Lung (tissue), 16 donors: ENCODE results near the gene OR1J4. TPM values are rescaled to one million over a fixed set of nuclear protein-coding genes. Genes with fewer than 3 reads are reported as not detected.

Source experiments
- ATAC-seq: fragments of 200-7000 bp; cut with Tn5 transposase; one replicate; pipeline ENCODE4 v1.9.1; 2020; ENCODE audit warnings: moderate number of reproducible peaks; ENCODE audit not compliant: insufficient read depth, low FRiP score
- DNase-seq, 3 donors: peaks; one replicate each; pipeline ENCODE4 v3.0.0-alpha.2; 2013 to 2017
- H3K27ac ChIP-seq, 2 donors: one replicate each; pipeline ENCODE4 v1.5.1; 2013; ENCODE audit warnings: mild to moderate bottlenecking in 2 of 2, moderate library complexity in 2 of 2, control low read depth in 1 of 2, inconsistent platforms in 1 of 2, low read depth in 1 of 2, low read length in 1 of 2
- H3K27me3 ChIP-seq, 3 donors: one replicate each; pipeline ENCODE4 v1.5.1; 2013; ENCODE audit warnings: low read length in 2 of 3; ENCODE audit not compliant: control insufficient read depth in 3 of 3, insufficient read depth in 3 of 3
- H3K36me3 ChIP-seq, 4 donors: one replicate each; pipeline ENCODE4 v1.5.1; 2013; ENCODE audit warnings: low read length in 4 of 4, mild to moderate bottlenecking in 1 of 4, moderate library complexity in 1 of 4; ENCODE audit not compliant: control insufficient read depth in 4 of 4, insufficient read depth in 4 of 4
- H3K4me1 ChIP-seq, 5 donors: one replicate each; pipeline ENCODE4 v1.5.1; 2013; ENCODE audit warnings: low read length in 5 of 5, mild to moderate bottlenecking in 2 of 5, moderate library complexity in 1 of 5; ENCODE audit not compliant: control insufficient read depth in 5 of 5, insufficient read depth in 5 of 5
- H3K4me3 ChIP-seq: one replicate; pipeline ENCODE4 v1.5.1; 2013; ENCODE audit warnings: mild to moderate bottlenecking, control low read depth, moderate library complexity
- H3K9ac ChIP-seq, 2 donors: one replicate each; pipeline ENCODE4 v1.5.1; 2013; ENCODE audit warnings: low read length in 2 of 2, control low read depth in 1 of 2; ENCODE audit not compliant: insufficient read depth in 1 of 2
- H3K9me3 ChIP-seq, 4 donors: one replicate each; pipeline ENCODE4 v1.5.1; 2013; ENCODE audit warnings: low read length in 3 of 4, mild to moderate bottlenecking in 1 of 4, moderate library complexity in 1 of 4; ENCODE audit not compliant: control insufficient read depth in 4 of 4, insufficient read depth in 3 of 4
- WGBS, 2 donors: extraction: QIAGEN DNeasy Blood & Tissue Kit; methylation state at CpG; one replicate each; pipeline ENCODE4 v1.1.7; 2013; 5-methylcytosine and 5-hydroxymethylcytosine counted together
- long read RNA-seq, 5 donors: transcript quantifications; one replicate each; lab custom pipeline, GENCODE V29; 2026
- polyA plus RNA-seq, 2 donors: library from polyadenylated mRNA; stranded (reverse); fragments of 200-250 nt; gene quantifications; one replicate each; pipeline ENCODE4 v1.2.1, GENCODE V29; 2013
- total RNA-seq, 2 donors: library from RNA; depleted of rRNA in 1 of 2; stranded (reverse); fragments of >200 nt in 1 of 2; gene quantifications; one replicate each; pipeline ENCODE4 v1.2.1, GENCODE V29; 2014 to 2021
- TF ChIP-seq, protein P1 (sequence below): IDR thresholded peaks from 2 replicates; pipeline ENCODE4 v1.5.1; 2012; ENCODE audit warnings: mild to moderate bottlenecking; ENCODE audit errors: control extremely low read depth, extremely low read depth
- donor health status: control.
- donor health status: control.
- donor health status: Bipolar disorder and iron deficiency.
- donor health status: healthy.
- donor health status: DM: yes; HTN: yes; CAD: no.

OR1J4 gene, protein sequence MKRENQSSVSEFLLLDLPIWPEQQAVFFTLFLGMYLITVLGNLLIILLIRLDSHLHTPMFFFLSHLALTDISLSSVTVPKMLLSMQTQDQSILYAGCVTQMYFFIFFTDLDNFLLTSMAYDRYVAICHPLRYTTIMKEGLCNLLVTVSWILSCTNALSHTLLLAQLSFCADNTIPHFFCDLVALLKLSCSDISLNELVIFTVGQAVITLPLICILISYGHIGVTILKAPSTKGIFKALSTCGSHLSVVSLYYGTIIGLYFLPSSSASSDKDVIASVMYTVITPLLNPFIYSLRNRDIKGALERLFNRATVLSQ
- total RNA-seq: not detected
- polyA plus RNA-seq: not detected
- long read RNA-seq, donor 1: 0 reads
- long read RNA-seq, donor 2: 0 reads
- long read RNA-seq, donor 3: 0 reads
- long read RNA-seq, donor 4: 0 reads
- long read RNA-seq, donor 5: 0 reads

DNA sequence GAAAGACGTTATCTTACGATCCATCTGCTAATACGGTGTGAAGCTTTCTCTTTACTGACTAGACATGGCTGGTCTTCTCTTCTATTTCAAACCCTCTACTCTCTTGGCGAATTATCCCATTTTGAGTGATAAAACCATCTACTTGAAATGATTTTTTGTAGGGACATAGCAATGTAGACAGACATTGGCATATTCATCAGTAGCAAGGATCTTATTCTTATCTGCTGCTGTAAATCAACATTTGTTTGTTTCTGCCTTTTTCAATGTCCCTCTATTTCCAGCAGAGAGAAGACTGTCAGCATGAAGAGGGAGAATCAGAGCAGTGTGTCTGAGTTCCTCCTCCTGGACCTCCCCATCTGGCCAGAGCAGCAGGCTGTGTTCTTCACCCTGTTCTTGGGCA, at the start of gene OR1J4:
OR1J4 (plus strand) TSS at position 301 of the 400 bp plus-strand sequence; CDS start at position 301, 0 bp downstream.
- 71 to 83% methylated on average over 4 of the region's 4 CpGs for WGBS, 2 donors
- no peak within 1 kb of the TSS for H3K27ac ChIP-seq
- no peaks in the 10 kb centered on the region for H3K36me3 ChIP-seq
- H3K4me3 ChIP-seq: no peak within 1 kb of the TSS
- no peak within 1 kb of the TSS for H3K9ac ChIP-seq
- DNase-seq (no peak), ATAC-seq (no peak)
- H3K27me3 ChIP-seq: peaks cover 0 to 2% (median 0%) of the 10 kb centered on the region in 3 donors
- no peaks in the 10 kb centered on the region for H3K9me3 ChIP-seq
- no peaks in the 10 kb centered on the region for H3K4me1 ChIP-seq
- TF ChIP-seq, protein P1, sequence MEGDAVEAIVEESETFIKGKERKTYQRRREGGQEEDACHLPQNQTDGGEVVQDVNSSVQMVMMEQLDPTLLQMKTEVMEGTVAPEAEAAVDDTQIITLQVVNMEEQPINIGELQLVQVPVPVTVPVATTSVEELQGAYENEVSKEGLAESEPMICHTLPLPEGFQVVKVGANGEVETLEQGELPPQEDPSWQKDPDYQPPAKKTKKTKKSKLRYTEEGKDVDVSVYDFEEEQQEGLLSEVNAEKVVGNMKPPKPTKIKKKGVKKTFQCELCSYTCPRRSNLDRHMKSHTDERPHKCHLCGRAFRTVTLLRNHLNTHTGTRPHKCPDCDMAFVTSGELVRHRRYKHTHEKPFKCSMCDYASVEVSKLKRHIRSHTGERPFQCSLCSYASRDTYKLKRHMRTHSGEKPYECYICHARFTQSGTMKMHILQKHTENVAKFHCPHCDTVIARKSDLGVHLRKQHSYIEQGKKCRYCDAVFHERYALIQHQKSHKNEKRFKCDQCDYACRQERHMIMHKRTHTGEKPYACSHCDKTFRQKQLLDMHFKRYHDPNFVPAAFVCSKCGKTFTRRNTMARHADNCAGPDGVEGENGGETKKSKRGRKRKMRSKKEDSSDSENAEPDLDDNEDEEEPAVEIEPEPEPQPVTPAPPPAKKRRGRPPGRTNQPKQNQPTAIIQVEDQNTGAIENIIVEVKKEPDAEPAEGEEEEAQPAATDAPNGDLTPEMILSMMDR: no peak

DNA sequence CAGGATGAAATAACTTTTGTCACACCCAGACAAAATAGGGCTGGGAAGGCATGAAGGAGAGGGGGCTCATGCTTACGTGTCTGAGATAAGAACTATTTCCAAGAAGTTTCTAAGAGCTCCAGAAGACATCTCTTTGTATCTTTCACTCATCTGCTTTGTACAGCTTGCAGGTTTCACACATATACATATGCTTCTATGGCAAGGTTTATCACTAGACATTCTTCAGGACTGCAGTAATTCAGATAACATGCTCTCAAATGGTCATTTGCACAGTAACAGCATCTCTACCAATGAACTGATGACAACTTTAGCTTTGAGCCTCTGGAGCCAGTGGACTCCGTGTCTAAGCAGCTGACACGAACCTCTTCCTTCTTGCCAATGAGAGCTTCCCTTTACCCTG, 44.4 kb upstream of the OR1J4 start:
- ATAC-seq (no peak), DNase-seq (no peak)
- TF ChIP-seq, protein P1: no peak
- WGBS, 2 donors: 71 to 82% methylated on average over 3 of the region's 3 CpGs
- no peaks in the 10 kb centered on the region for H3K9me3 ChIP-seq
- no peaks in the 10 kb centered on the region for H3K36me3 ChIP-seq
- no peak overlapping the region for H3K9ac ChIP-seq
- H3K4me1 ChIP-seq: no peaks in the 10 kb centered on the region
- no peak overlapping the region for H3K4me3 ChIP-seq
- peaks cover 0 to 7% (median 0%) of the 10 kb centered on the region in 3 donors for H3K27me3 ChIP-seq
- no peak overlapping the region for H3K27ac ChIP-seq

DNA sequence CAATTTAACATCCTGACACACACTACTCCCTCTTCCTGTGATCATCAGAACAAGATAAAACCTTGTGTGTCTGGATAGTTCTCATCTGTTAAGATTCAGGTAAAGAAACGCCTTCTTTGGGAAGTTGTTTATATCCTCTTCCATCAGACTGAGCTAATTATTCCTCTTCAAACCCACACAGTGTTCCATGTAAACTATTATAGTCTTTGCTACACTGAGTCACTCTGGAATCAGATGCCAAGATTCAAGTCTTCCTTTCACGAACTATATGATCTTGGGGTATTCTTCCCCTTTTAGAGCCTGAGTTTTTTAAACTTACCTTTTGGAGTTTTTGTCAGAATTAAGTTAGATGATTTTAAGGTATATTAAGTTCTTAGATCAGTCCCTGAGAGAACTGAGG, 43.2 kb upstream of the OR1J4 start:
- TF ChIP-seq, protein P1: no peak
- Histone ChIP-seq H3K9me3 (no peaks in the 10 kb centered on the region), H3K4me1 (no peaks in the 10 kb centered on the region), H3K4me3 (no peak overlapping the region), H3K36me3 (no peaks in the 10 kb centered on the region), H3K27ac (no peak overlapping the region), H3K27me3 (peaks cover 0 to 7% (median 0%) of the 10 kb centered on the region in 3 donors), H3K9ac (no peak overlapping the region)
- ATAC-seq (no peak), DNase-seq (no peak)
- WGBS, 2 donors: 56 to 69% methylated on average over 2 of the region's 2 CpGs

DNA sequence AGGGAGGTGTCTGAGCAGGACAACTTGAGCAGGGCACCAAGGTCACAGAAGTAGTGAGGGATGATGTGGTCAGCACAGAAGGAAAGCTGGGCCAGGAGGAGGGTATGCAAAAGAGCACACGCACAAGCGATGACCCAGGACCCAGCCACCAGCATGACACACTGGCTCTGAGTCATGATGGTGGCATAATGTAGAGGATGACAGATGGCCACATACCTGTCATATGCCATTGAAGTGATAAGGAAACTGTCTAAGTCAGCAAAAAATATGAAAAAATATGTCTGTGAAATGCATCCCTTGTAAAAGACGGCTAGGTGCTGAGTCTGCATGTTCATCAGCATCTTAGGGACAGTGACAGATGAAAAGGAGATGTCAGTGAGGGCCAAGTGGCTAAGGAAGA, 41.6 kb upstream of the OR1J4 start:
- Histone ChIP-seq H3K27ac (no peak overlapping the region), H3K9me3 (no peaks in the 10 kb centered on the region), H3K27me3 (peaks cover 0 to 7% (median 0%) of the 10 kb centered on the region in 3 donors), H3K4me3 (no peak overlapping the region), H3K4me1 (no peaks in the 10 kb centered on the region), H3K36me3 (no peaks in the 10 kb centered on the region), H3K9ac (no peak overlapping the region)
- 92 to 97% methylated on average over 3 of the region's 3 CpGs for WGBS, 2 donors
- DNase-seq (no peak), ATAC-seq (no peak)
- TF ChIP-seq, protein P1: no peak
